Measurements from ENCODE around the gene DCAF15.

The DCAF15 gene

DNA sequence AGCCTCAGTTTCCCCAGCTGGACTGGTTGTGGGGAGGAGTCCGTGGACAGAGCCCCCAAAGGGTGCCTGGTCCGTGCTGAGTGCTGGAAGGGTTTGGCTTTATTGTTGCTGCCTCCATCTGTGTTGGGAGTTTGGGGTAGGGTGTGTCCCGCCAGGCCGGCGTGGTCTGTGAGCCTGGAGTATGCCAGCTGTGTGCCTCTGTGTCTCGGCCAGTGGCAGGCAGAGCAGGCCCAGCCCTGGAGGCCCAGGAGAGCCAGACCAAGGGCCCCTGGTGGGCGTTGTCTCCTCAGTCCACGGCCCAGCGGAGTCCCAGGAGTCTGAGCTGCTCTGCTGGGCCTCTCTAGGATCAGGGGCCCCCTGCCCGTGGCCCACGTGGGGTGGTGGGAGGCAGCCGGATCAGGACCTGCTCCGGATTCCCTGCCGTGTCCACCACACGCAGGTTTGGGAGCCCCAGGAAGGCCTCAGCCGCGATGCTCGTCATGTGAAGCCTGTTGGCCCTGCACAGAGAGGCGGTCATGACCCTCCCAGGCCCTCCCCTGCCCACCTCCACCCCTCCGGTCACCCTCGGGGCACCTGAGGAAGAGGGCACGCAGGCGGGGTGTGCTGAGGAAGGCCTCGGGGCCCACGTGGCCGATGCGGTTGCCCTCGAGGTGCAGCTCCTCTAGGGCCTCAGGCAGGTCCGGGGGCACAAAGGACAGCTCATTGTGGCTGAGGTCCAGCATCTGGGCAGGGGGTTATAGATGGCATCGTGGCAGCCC, 20.7 kb upstream of the DCAF15 start:
- DNase-seq, result no peak

DNA sequence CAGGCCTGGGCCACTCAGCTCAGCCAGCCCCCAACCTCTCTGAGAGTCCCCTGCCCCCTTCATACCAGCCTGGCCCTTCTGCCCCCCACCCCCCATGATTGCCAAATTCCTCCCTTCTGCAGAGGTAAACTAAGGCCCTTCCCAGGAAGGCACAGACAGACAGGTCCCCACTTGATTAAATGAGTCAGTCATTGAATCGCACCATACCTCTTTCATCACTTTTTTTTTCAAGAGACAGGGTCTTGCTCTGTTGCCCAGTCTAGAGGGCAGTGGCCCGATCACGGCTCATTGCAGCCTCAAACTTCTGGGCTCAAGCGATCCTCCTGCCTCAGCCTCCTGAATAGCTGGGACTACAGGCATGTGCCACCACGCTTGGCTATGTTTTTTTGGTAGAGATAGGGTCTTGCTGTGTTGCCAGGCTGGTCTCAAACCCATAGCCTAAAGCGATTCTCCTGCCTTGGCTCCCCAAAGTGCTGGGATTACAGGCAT, 20.1 kb upstream of the DCAF15 start:
- DNase-seq, result no peak

GRCh38 chr19:13932911-13933393, 19.4 kb upstream of the DCAF15 start:
- no peak for DNase-seq

DNA sequence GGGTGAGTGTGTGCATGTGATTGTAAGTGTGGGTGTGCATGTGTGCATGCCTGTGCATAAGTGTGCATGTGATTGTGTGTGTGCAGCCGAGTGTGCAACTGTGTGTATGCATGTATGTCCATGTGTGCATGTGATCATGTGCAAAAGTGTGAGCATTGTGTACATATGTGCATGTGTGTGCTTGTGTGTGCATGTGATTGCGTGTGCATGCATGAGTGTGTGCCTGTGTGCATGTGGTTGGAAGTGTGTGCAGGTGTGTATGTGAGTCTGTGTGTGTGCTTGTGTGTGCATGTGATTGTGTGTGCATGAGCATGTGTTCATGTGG, 17.6 kb upstream of the DCAF15 start:
- DNase-seq, result no peak

- no peak for DNase-seq
Measured at GRCh38 chr19:13935765-13936510, 16.4 kb upstream of the DCAF15 start.

- no peak for DNase-seq
Measured at GRCh38 chr19:13937479-13938300, 14.6 kb upstream of the DCAF15 start.

- no peak for DNase-seq
Measured at GRCh38 chr19:13938301-13939064, 13.8 kb upstream of the DCAF15 start, which contains the start of gene PODNL1. PODNL1 (minus strand) TSS chr19:13938417; CDS start chr19:13938181, 236 bp downstream.

- DNase-seq, result no peak
Measured at GRCh38 chr19:13942023-13942684, 10.2 kb upstream of the DCAF15 start.

- DNase-seq, result no peak
Measured at GRCh38 chr19:13946414-13946813, 5.9 kb upstream of the DCAF15 start.

DNA sequence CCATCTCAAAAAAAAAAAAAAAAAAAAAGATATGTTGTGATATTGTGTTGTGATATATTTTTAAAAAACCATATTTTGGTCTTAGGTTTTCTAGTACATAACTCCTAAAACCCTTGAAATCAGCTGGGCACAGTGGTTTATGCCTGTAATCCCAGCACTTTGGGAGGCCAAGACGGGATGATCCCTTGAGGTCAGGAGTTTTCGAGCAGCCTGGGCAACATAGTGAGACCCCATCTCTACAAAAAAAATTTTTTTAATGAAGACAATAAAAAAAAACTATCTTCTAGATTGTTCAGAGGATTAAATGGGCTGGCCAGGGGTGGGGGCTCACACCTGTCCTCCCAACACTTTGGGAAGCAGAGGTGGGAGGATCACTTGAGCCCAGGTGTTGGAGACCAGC, 1.3 kb upstream of the DCAF15 start:
- DNase-seq, result no peak

GRCh38 chr19:13951799-13952153, 533 bp upstream of the DCAF15 start:
- peak; percentile 49 for DNase-seq

DNA sequence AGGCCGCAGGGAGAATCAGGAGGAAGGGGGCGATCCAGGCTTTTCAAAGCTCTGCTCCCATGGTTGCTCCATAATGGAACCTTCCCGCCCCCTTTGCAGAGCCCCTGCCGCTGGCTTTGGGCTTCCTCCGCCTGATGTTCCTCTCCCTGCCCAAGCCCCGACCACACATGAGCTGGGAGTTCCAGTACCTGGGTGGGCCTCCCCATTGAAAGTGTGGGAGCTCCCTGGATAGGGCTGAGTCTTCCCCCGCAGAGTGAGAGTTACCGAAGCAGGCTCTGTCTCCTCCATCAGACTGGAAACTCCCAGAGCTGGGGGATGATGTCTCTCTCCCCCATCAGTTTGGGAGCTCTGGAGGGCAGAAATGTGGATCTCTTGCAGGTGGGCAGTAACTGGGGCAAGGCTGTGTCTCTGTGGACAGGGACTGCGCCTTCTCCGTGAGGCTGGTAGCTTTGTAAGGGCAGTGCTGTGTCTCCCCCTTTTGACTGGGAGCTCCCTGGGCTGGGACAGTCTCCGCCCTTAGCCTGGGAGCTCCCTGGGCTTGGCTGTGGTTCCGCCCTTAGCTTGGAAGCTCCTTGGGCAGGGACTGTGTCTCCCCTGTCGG, 722 bp downstream of the DCAF15 start:
- DNase-seq, result no peak

DNA sequence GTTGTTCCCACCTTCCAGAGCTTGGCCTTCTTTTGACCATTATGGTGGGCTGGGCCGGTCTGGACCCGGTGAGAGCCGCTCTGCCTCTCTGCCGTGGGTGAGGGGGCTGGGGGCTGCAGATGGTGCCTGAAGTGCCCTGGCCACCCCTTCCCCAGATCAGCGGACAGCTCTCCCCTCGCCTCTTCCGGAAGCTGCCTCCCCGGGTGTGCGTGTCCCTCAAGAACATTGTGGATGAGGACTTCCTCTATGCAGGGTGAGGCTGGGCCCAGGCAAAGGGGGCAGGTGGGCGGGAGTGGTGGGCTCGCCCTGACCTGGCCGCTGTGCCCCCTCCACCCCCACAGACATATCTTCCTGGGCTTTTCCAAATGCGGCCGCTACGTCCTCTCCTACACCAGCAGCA, 1.9 kb downstream of the DCAF15 start:
- no peak for DNase-seq

DNA sequence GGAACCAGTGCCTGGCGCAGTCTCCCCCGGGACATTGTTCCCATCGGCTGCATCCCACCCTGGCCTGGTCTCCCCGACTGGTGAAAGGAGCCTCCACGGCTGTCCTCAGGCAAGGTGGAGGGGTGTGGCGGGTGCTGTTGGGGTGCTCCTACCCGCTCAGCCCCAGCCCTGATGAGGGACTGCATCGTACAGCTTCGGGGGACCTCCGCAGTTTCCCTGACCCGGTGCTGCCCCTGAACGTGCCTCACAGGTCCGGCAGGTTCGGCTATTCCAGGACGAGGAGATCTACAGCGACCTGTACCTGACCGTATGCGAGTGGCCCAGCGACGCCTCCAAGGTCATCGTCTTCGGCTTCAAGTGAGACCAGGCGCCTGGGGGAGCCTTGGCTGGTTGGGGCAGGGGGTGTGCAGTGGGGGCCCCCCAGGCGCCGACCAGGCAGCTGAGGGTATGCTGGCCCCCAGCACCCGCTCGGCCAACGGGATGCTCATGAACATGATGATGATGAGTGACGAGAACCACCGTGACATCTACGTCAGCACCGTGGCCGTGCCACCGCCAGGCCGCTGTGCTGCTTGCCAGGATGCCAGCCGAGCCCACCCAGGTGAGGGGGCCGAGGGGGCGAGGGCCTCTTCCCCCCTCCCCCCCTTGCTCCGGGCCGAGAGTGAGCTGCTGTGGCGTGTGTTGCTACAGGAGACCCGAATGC, 3.5 kb downstream of the DCAF15 start:
- no peak for DNase-seq

DNA sequence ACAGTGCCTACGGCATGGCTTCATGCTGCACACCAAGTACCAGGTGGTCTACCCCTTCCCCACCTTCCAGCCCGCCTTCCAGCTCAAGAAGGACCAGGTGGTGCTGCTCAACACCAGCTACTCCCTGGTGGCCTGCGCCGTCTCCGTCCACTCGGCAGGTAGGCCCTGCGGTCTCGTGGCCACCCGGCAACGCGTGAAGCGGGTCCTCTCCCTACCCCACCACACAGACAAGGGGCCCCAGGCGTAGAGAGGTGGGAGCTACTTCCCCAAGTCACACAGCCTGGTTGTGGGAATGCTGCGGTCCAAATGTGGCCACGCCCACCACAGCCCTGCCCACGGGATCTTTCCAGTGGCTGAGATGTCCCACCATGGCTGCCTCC, 4.0 kb downstream of the DCAF15 start:
- DNase-seq, result no peak

DNA sequence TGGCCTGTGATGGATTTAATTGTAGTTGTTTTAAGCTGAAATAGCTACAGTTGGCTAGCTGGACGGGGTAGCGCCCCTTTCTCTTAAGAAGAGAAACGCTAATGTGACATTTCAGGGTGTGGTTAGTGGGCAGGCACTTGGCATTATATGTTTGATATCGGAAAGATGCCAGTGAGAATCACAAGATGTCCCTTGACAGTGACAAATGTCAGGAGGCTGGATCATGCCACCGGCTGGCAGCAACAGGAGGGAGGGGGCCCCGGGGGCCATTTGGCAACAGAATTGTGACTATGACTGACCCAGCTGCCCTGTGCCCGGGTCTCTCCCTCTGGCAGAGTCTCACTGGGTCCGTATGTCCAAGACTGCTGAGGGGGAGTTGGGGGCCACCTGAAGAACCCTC, 4.7 kb downstream of the DCAF15 start:
- no peak for DNase-seq

DNA sequence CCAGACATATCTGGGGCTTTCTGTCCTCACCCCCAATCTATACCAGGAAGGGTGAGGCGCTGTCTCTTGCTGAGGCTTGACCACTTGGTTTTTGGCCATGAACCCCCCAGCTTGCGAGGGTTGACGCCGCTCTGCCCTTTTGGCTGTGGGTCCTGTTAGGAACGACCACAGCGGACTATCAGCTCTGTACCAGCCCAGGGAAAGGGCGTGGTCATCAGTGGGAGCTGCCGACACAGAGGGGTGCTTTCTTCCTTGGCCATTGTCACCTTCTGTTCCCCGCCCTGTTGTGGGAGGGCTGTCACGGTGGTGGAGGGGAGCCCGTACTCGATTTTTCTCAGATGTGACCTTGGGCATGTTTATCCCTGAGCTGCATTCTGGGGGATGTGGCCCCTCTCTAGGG, 5.7 kb downstream of the DCAF15 start:
- no peak for DNase-seq

GRCh38 chr19:13959141-13959961, 7.0 kb downstream of the DCAF15 start:
- no peak for DNase-seq

- DNase-seq, result no peak
Measured at GRCh38 chr19:13959962-13960862, 7.9 kb downstream of the DCAF15 start.
